ENCODE results near the gene ACOT13. TPM values are rescaled to one million over a fixed set of nuclear protein-coding genes. Genes with fewer than 3 reads are reported as not detected.
"Not testable (repeated sequence)": the region's sequence is repeated elsewhere in the genome, so short reads cannot be mapped to it uniquely, and the experiment has no call there.

Gene ACOT13
- total RNA-seq, 2 experiments from 2014 or later, result 1.5 TPM

- no peak for DNase-seq
- TF ChIP-seq CTCF (IDR thresholded peaks at IDR 0.05), result no peak
Measured at GRCh38 chr6:24710519-24711303, 43.8 kb downstream of the ACOT13 start.

GRCh38 chr6:24716602-24717148 lies 49.8 kb downstream of the ACOT13 start:
- Mint-ChIP-seq H3K4me3 (peak overlapping the region; percentile 92), H3K4me1 (ENCODE audit: low read depth) (peaks cover 86% of the 10 kb centered on the region), H3K36me3 (ENCODE audit: low read depth) (peaks cover 97% of the 10 kb centered on the region), H3K27ac (peak overlapping the region; percentile 94)
- POLR2A ChIA-PET, result interaction anchor here (0.6 to 3.7 kb wide), 3 partner anchors 22 to 71 kb away, joined by 3 to 42 read pairs (median 5); partner anchors contain the start of genes ACOT13, KIAA0319 and TDP2
- Histone ChIP-seq H3K4me3 (ENCODE audit: low read length) (peak overlapping the region; percentile 98), H3K36me3 (ENCODE audit: insufficient read depth, low read length) (peaks cover 65% of the 10 kb centered on the region), H3K27ac (ENCODE audit: low read depth in 1 of 2, low read length in 2 of 2) (peak overlapping the region in 1 of 2 donors; percentile 37), H3K4me1 (ENCODE audit: insufficient read depth, low read length) (peaks cover 36% of the 10 kb centered on the region)
- ATAC-seq (ENCODE audit: poor library complexity); H3K9me3 ChIP-seq (ENCODE audit: control insufficient read depth in 1 of 2, insufficient read depth in 1 of 2, low read length in 2 of 2); H3K9me3 Mint-ChIP-seq; intact Hi-C loops (cut with DNase I, micrococcal nuclease); H3K27me3 Mint-ChIP-seq; DNase-seq; H3K27me3 ChIP-seq (ENCODE audit: control insufficient read depth in 1 of 2, insufficient read depth in 2 of 2, low read length in 2 of 2): not testable (repeated sequence)
- CTCF ChIA-PET, result interaction anchor here (0.8 kb wide), 1 partner anchor 50 kb away, joined by 5 read pairs; the partner anchor contains the start of genes ACOT13 and TDP2

More at GRCh38 chr6:24710519-24711303, 43.8 kb downstream of the ACOT13 start:
- peak overlapping the region; percentile 25 for H3K4me3 Mint-ChIP-seq
- intact Hi-C loops (cut with DNase I, micrococcal nuclease), result no loop called here
- H3K27me3 Mint-ChIP-seq, result no peaks in the 10 kb centered on the region
- Histone ChIP-seq H3K4me3 (ENCODE audit: low read length) (no peak overlapping the region), H3K4me1 (ENCODE audit: insufficient read depth, low read length) (peaks cover 28% of the 10 kb centered on the region), H3K27me3 (ENCODE audit: control insufficient read depth in 1 of 2, insufficient read depth in 2 of 2, low read length in 2 of 2) (no peaks in the 10 kb centered on the region), H3K9me3 (ENCODE audit: control insufficient read depth in 1 of 2, insufficient read depth in 1 of 2, low read length in 2 of 2) (no peaks in the 10 kb centered on the region), H3K36me3 (ENCODE audit: insufficient read depth, low read length) (peaks cover 98% of the 10 kb centered on the region), H3K27ac (ENCODE audit: low read depth in 1 of 2, low read length in 2 of 2) (no peak overlapping the region)
- ChIA-PET POLR2A (no interaction called here), CTCF (interaction anchor here (0.9 kb wide), 1 partner anchor 130 kb away, joined by 3 read pairs; no protein-coding TSS in a partner anchor)
- H3K36me3 Mint-ChIP-seq (ENCODE audit: low read depth), result peaks cover 99% of the 10 kb centered on the region
- peak overlapping the region; percentile 74 for H3K27ac Mint-ChIP-seq
- peaks cover 76% of the 10 kb centered on the region for H3K4me1 Mint-ChIP-seq (ENCODE audit: low read depth)
- ATAC-seq (ENCODE audit: poor library complexity), result peak; percentile 39
- H3K9me3 Mint-ChIP-seq, result no peaks in the 10 kb centered on the region

GRCh38 chr6:24718449-24719124 lies 51.7 kb downstream of the ACOT13 start:
- H3K27ac Mint-ChIP-seq, result peak overlapping the region; percentile 94
- peaks cover 71% of the 10 kb centered on the region for H3K4me1 Mint-ChIP-seq (ENCODE audit: low read depth)
- peak overlapping the region; percentile 92 for H3K4me3 Mint-ChIP-seq
- no peaks in the 10 kb centered on the region for H3K9me3 Mint-ChIP-seq
- no peaks in the 10 kb centered on the region for H3K27me3 Mint-ChIP-seq
- H3K9me3 ChIP-seq (ENCODE audit: control insufficient read depth in 1 of 2, insufficient read depth in 1 of 2, low read length in 2 of 2), result no peaks in the 10 kb centered on the region
- H3K36me3 ChIP-seq (ENCODE audit: insufficient read depth, low read length), result peaks cover 47% of the 10 kb centered on the region
- no peaks in the 10 kb centered on the region for H3K27me3 ChIP-seq (ENCODE audit: control insufficient read depth in 1 of 2, insufficient read depth in 2 of 2, low read length in 2 of 2)
- ChIA-PET CTCF (interaction anchor here (1.9 kb wide), 1 partner anchor 52 kb away, joined by 6 read pairs; the partner anchor contains the start of genes ACOT13 and TDP2), POLR2A (interaction anchor here (1.0 to 3.7 kb wide), 8 partner anchors 10 to 300 kb away, joined by 4 to 42 read pairs (median 9); partner anchors contain the start of genes ACOT13, ALDH5A1, GMNN and KIAA0319)
- peaks cover 36% of the 10 kb centered on the region for H3K4me1 ChIP-seq (ENCODE audit: insufficient read depth, low read length)
- peak in 3 of 14 experiments; percentile 30 to 44 (median 39) for DNase-seq
- peaks cover 78% of the 10 kb centered on the region for H3K36me3 Mint-ChIP-seq (ENCODE audit: low read depth)
- ATAC-seq (ENCODE audit: poor library complexity), result no peak
- intact Hi-C loops (cut with DNase I, micrococcal nuclease), result loop anchor here in 1 of 2 experiments (1.0 kb wide), 1 partner anchor 52 kb away; the partner anchor contains the start of gene TDP2
- TF ChIP-seq CTCF (IDR thresholded peaks at IDR 0.05), result no peak
- peak overlapping the region; percentile 21 to 100 for H3K27ac ChIP-seq (ENCODE audit: low read depth in 1 of 2, low read length in 2 of 2)
- H3K4me3 ChIP-seq (ENCODE audit: low read length), result peak overlapping the region; percentile 98
